ENCODE measurements around the gene JAG2.

GRCh38 chr14:105091054-105091516 is 77.5 kb downstream of the JAG2 start:
- TF ChIP-seq CTCF (IDR thresholded peaks at IDR 0.05) (no peak), POLR2A (IDR thresholded peaks at IDR 0.05) (no peak)

Measured in heart left ventricle (tissue), 13 donors.